ENCODE results near the gene TAAR6.
"Not testable (repeated sequence)": the region's sequence is repeated elsewhere in the genome, so short reads cannot be mapped to it uniquely, and the experiment has no call there.

The TAAR6 gene

DNA sequence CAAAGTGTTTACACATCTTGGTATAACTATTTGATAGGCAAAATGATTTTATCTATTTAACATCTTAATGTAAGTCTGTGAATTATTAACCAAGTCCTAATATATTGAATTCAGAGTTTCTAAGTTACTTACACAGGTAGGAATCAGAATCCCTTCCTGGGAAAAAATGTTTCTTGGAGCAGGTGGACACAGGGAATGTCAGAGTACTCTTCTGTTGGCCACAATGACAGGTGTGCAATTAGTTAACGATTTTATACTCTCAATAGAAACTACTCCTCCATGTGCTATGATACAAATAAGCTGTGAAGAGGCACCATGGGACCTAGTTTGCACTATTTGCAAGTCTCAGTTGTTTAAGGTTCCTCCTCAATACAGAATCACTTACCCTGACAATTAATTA lies 20.2 kb downstream of the TAAR6 start:
- DNase-seq (ENCODE audit: low spot score) = no peak

DNA sequence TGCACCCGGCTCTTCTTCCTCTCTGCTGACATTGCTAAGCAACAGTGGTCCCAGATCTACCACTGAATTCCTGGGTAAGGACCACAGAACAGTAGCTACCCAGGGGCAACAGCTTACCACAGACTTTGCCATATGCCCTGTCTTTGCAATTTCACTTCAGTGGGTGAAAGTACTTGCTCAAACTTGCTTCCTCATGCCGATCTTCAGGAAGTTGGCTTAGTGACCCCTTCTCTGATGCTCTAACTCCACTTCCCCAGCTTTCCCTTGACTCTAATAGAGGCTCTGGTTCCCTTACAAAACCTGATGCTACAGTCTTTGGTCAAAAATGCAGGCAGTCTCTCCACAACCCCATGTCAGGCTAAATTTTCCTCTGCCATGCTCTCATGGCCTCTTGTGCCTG lies 22.7 kb downstream of the TAAR6 start:
- DNase-seq (ENCODE audit: low spot score) = no peak

DNA sequence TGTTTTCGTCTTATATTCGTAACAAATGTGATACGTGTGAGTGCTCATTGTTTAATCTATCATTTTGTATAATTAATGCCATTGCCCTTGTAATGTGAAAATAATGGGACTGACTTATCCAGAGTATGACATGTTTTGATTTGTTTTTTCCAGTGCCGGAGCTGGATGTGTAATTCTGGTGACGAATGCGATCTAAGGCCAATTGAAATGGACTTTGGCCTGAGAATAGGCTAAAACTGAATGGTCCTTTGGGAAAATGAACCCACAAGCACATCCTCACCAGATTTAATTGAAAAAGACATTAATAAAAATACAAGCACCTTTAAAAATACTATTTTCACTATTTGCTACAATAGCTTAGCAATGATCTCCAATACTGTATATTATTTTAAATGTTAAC lies 26.1 kb downstream of the TAAR6 start:
- DNase-seq (ENCODE audit: low spot score) = no peak

DNA sequence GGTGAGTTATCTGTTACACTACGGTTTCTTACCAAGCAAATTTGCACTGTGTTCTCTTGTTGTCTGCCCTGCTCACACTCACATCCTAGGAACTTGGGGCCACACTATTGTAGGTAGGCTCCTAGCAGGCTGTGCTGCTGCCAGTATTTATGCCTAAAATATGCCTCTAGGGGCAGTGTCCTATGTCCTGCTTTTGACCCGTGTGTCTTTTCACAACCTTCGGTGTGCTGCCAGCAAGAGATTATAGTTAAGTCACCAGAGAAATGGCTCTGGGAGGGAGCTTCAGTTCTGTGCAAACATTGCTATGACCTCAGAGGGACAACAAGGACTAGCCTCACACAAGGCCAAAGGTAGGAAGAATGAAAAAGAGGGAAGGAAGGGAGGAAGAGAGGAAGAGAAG lies 28.4 kb downstream of the TAAR6 start:
- peak; percentile 59 for DNase-seq (ENCODE audit: low spot score)

DNA sequence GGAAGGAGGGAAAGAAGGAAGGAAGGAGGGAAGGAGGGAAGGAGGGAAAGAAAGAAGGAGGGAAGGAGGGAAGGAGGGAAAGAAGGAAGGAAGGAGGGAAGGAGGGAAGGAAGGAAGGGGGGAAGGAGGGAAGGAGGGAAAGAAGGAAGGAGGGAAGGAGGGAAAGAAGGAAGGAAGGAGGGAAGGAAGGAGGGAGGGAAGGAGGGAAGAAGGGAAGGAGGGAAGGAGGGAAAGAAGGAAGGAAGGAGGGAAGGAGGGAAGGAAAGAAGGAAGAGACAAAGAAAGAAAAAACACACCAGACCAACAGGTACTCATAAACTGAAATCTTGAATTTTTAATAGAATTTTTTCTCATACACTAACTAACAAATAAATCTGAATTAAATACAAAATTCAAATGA lies 30.8 kb downstream of the TAAR6 start:
- DNase-seq (ENCODE audit: low spot score) = not testable (repeated sequence)

DNA sequence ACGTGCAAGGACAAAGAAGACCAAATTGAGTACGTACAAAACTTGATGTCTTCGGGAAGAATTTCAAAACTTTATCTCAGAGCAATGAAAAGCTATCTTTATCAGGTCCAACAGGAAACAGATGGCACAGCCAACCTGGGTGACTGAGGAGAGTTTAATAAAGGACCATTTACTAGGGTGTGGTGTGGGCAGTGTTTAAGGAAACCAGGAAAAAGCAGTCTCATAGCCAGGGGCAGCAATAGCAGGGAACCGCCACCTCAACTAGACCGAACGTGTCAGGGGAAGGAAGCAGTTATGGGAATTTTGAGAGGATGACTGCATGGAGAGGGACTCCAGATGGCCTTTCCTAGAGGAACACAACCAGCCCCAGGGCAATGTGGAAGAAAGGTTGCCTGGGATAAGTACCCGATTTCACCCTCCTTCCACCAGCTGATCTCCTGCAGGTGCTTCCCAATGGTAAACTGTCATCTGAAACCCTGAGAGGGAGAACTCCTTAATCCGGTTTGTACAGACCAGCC lies 34.6 kb downstream of the TAAR6 start:
- no peak for DNase-seq (ENCODE audit: low spot score)

DNA sequence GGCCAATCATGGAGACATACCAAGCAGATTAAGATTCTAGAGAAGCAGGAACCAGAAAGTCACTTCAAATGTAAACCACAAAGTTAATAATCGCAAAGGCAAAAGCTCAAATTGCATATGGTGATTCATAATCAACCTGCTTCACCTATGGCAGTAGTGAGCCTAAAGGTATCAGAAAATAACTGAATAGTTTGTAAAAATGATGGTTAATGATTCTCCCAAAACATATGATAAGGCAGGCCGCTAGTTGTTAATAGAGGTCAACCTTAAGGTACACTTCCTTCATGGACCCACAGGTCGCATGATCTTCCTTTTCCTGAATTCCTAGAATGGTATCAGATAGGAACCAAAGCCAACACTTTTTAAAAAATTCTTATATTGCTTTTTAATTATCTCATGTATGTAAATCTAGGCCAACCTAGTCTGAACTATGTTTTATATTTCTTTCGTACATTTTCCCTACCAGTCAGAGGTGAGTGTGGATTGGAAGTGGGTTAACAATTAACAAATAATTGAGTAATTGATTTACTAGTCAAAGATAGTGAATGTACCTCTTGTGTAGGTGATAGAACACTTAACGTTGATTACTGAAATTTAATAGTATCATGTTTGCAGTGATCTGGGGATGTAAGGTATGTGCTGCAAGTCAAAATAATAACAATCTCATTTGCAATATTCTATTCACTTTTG lies 37.6 kb downstream of the TAAR6 start:
- DNase-seq (ENCODE audit: low spot score) = no peak

DNA sequence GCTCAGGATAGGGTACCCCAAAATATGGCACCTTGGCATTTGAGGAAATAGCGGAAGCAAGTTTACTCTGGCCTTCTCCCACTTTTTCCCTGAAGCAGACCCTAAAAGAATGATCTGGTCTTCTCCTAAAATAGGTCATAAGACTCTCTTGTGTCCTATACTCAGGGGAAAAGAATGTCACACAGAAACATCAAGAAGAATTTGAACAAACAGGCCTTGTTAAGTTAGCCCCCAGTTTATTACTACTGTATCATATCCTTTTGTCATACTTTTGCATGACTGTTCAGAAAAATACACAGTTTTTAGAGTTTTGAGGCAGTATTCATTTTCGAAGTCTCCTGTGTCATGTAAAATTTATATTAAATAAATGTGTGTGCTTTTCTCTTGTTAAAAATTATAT lies 41.5 kb downstream of the TAAR6 start:
- DNase-seq (ENCODE audit: low spot score) = no peak

DNA sequence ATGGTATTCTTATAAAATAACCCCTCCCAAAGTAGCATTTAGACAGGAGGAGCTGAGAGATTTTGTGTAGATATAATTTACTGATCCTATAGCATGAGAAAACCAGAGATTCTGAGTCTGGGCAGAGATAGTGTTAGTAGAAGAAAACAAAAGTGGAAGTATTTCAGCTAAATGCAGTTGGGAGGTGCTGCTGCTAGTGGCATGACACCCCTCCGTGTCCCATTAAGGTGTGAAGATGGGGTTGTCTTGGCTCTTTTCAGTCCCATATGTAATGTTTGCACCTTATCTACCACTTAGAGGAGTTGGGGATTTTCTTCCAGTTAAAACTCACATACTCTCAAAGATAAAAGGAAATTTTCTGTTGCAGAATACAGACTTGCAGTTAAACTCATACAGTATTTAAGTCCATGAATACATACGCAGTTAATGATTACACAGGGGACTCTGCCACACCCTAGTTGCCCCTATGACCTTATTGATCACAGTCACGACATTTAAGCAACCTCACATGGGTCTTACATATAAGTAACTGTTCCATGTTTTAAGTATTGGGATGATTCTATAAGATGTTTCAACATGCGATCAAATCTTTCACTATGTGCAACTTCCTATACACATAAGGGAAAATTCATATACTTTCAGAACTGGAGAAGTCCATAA lies 42.5 kb downstream of the TAAR6 start:
- DNase-seq (ENCODE audit: low spot score) = no peak

DNA sequence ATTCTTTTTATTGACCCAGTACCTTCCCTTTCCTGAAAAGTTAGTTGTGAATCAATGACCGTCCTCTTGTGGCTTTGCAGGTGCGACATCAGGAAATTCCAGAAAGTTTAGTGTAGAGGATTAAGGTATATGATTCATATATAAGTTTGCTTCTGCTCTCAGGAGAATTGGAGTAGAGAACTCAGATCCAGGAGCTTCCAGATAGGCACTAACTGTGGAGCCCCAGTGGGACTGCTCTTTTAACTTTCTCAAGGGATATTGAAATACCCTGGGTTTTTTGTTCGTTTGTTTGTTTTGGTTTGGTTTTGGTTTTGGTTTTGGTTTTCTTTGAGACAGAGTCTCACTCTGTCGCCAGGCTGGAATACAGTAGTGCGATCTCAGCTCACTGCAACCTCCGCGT lies 44.4 kb downstream of the TAAR6 start:
- DNase-seq (ENCODE audit: low spot score) = peak; percentile 6

DNA sequence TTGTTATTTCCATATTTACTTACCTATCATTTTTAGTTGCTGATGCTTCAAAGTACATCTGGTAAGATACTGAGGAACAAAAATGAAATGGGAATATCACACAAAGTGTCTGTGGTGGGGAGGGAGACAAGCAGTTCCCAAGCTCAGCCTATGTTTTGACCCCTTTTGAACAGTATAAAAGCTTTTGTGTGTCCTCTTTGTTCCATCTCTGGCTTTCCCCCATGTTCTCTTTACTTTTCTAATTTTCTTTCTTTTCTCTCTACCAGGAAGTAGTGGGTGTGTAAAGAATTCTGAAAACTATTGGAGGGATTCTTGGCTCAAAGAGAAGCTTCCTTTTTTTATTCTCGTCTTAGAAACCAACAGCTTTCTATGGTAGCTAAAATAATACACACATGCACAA lies 46.6 kb downstream of the TAAR6 start:
- no peak for DNase-seq (ENCODE audit: low spot score)
